Measurements from ENCODE around the gene DDR1.
A peak's percentile ranks its signal among the peaks of the same experiment; 100 is the strongest.

The DDR1 gene

DNA sequence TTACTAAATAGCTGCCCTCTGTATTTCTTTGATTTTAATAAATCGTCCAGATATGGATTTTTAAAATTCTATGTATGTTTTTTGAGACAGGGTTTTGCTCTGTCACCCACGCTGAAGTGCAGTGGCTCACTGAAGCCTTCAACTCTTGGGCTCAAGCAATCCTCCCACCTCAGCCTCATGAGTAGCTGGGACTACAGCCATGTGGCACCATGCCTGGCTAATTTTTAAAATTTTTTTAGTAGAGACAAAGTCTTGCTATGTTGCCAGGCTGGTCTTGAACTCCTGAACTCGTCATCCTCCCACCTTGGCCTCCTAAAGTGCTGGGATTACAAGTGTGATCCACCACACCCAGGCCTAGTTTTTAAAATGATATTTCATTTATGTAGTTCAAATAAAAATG is 47.4 kb upstream of the DDR1 start:
- TF ChIP-seq CREB1 (IDR thresholded peaks at IDR 0.05; ENCODE audit: low read depth) = no peak
- TF ChIP-seq, protein P1, sequence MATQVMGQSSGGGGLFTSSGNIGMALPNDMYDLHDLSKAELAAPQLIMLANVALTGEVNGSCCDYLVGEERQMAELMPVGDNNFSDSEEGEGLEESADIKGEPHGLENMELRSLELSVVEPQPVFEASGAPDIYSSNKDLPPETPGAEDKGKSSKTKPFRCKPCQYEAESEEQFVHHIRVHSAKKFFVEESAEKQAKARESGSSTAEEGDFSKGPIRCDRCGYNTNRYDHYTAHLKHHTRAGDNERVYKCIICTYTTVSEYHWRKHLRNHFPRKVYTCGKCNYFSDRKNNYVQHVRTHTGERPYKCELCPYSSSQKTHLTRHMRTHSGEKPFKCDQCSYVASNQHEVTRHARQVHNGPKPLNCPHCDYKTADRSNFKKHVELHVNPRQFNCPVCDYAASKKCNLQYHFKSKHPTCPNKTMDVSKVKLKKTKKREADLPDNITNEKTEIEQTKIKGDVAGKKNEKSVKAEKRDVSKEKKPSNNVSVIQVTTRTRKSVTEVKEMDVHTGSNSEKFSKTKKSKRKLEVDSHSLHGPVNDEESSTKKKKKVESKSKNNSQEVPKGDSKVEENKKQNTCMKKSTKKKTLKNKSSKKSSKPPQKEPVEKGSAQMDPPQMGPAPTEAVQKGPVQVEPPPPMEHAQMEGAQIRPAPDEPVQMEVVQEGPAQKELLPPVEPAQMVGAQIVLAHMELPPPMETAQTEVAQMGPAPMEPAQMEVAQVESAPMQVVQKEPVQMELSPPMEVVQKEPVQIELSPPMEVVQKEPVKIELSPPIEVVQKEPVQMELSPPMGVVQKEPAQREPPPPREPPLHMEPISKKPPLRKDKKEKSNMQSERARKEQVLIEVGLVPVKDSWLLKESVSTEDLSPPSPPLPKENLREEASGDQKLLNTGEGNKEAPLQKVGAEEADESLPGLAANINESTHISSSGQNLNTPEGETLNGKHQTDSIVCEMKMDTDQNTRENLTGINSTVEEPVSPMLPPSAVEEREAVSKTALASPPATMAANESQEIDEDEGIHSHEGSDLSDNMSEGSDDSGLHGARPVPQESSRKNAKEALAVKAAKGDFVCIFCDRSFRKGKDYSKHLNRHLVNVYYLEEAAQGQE (IDR thresholded peaks at IDR 0.05; ENCODE audit: low read depth) = no peak
- no peak for TF ChIP-seq YY1 (IDR thresholded peaks at IDR 0.05; ENCODE audit: low read depth)
- no peak for TF ChIP-seq TCF12 (IDR thresholded peaks at IDR 0.05; ENCODE audit: low read depth)
- TF ChIP-seq EGR1 (IDR thresholded peaks at IDR 0.05) = no peak
- no peak for TF ChIP-seq ZBTB7A (IDR thresholded peaks at IDR 0.05; ENCODE audit: low read depth)
- TF ChIP-seq, protein P2, sequence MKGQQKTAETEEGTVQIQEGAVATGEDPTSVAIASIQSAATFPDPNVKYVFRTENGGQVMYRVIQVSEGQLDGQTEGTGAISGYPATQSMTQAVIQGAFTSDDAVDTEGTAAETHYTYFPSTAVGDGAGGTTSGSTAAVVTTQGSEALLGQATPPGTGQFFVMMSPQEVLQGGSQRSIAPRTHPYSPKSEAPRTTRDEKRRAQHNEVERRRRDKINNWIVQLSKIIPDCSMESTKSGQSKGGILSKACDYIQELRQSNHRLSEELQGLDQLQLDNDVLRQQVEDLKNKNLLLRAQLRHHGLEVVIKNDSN (IDR thresholded peaks at IDR 0.05) = no peak
- no peak for TF ChIP-seq NFIC (IDR thresholded peaks at IDR 0.05)
- TF ChIP-seq, protein P3, sequence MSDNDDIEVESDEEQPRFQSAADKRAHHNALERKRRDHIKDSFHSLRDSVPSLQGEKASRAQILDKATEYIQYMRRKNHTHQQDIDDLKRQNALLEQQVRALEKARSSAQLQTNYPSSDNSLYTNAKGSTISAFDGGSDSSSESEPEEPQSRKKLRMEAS (IDR thresholded peaks at IDR 0.05) = no peak
- no peak for TF ChIP-seq FOXM1 (IDR thresholded peaks at IDR 0.05; ENCODE audit: borderline replicate concordance, low read depth)
- no peak for TF ChIP-seq EP300 (IDR thresholded peaks at IDR 0.05; ENCODE audit: borderline replicate concordance)
- TF ChIP-seq RAD21 (IDR thresholded peaks at IDR 0.05; ENCODE audit: low read depth) = no peak
- TF ChIP-seq TAF1 (IDR thresholded peaks at IDR 0.05; ENCODE audit: low read depth) = no peak
- no peak for TF ChIP-seq CEBPB (IDR thresholded peaks at IDR 0.05)
- TF ChIP-seq TEAD4 (IDR thresholded peaks at IDR 0.05) = no peak

DNA sequence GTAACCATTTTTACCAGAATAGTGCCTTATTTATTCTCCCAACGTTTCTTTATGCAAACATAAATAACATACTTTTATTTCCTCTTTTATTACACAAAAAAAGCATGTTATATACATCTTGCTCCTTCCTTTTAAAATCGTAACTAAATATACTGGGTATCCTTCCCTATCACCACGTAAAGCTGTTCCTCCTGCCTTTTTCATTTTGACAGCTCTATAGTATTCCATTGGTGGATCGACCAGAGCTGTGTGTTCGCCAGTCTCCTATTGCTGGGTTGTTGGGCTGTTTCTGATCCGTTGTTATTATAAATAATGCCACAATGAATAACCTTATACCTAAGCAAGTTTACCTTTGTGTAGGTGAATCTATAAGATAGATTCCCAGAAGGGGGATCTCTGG is 46.9 kb upstream of the DDR1 start:
- TF ChIP-seq RAD21 (IDR thresholded peaks at IDR 0.05; ENCODE audit: low read depth) (no peak), TEAD4 (IDR thresholded peaks at IDR 0.05) (no peak), CEBPB (IDR thresholded peaks at IDR 0.05) (no peak), NFIC (IDR thresholded peaks at IDR 0.05) (no peak), EP300 (IDR thresholded peaks at IDR 0.05; ENCODE audit: borderline replicate concordance) (no peak), EGR1 (IDR thresholded peaks at IDR 0.05) (no peak), CREB1 (IDR thresholded peaks at IDR 0.05; ENCODE audit: low read depth) (no peak), ZBTB7A (IDR thresholded peaks at IDR 0.05; ENCODE audit: low read depth) (no peak), FOXM1 (IDR thresholded peaks at IDR 0.05; ENCODE audit: borderline replicate concordance, low read depth) (no peak)
- TF ChIP-seq, protein P3 (IDR thresholded peaks at IDR 0.05) = no peak
- TF ChIP-seq, protein P1 (IDR thresholded peaks at IDR 0.05; ENCODE audit: low read depth) = no peak

DNA sequence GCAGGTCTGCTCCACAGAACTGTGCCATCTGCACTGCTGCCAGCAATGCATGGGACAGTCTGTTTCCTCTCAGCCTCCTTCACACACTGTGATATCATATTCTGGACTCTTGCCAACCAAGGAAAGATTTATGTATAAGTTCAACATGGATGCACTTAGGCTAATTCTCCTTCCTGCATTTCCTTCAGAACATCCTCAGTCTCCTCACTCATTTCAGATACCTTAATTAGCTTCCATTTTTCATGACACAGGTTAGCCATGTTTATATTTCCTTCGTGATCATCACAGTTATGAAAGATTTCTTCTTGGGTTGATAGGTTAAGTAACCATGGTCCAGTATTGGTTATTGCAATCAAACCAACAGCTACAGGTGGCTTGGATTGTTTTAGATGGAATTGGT is 46.4 kb upstream of the DDR1 start:
- TF ChIP-seq NFIC (IDR thresholded peaks at IDR 0.05) = peak; percentile 83
- no peak for TF ChIP-seq TEAD4 (IDR thresholded peaks at IDR 0.05)
- TF ChIP-seq YY1 (IDR thresholded peaks at IDR 0.05; ENCODE audit: low read depth) = peak; percentile 39; the same call in 1 of the 2 replicates
- TF ChIP-seq CEBPB (IDR thresholded peaks at IDR 0.05) = no peak
- TF ChIP-seq, protein P2 (IDR thresholded peaks at IDR 0.05) = no peak
- TF ChIP-seq CREB1 (IDR thresholded peaks at IDR 0.05; ENCODE audit: low read depth) = no peak
- TF ChIP-seq EP300 (IDR thresholded peaks at IDR 0.05; ENCODE audit: borderline replicate concordance) = 0 out of 2 replicates have a peak, but pooled peaks have one; percentile 28
- TF ChIP-seq TCF12 (IDR thresholded peaks at IDR 0.05; ENCODE audit: low read depth) = no peak

DNA sequence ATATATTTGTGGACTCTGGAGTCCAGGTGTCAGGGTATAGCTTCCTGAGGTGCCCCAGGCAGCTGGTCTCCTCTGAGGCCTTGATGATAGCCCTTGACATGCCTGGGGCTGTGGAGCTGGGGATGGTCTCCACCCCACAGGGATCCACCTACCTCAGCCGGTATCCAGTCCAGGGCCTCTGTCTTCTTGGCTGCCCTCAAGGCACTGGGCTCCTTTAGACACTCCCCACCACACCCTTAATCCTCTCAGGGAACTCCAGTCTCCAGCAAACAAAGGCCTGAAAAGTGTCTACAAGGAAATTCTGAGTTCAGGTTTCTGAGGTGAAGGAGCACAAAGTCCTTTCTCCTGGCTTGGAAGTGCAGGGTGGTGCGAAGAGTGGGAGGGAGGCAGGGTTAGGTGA is 44.6 kb upstream of the DDR1 start:
- TF ChIP-seq TAF1 (IDR thresholded peaks at IDR 0.05; ENCODE audit: low read depth) = no peak
- TF ChIP-seq, protein P2 (IDR thresholded peaks at IDR 0.05) = no peak
- TF ChIP-seq NFIC (IDR thresholded peaks at IDR 0.05) = no peak
- no peak for TF ChIP-seq RAD21 (IDR thresholded peaks at IDR 0.05; ENCODE audit: low read depth)
- TF ChIP-seq, protein P1 (IDR thresholded peaks at IDR 0.05; ENCODE audit: low read depth) = no peak
- no peak for TF ChIP-seq EP300 (IDR thresholded peaks at IDR 0.05; ENCODE audit: borderline replicate concordance)
- TF ChIP-seq EGR1 (IDR thresholded peaks at IDR 0.05) = no peak
- TF ChIP-seq FOXM1 (IDR thresholded peaks at IDR 0.05; ENCODE audit: borderline replicate concordance, low read depth) = no peak
- TF ChIP-seq ZBTB7A (IDR thresholded peaks at IDR 0.05; ENCODE audit: low read depth) = no peak
- TF ChIP-seq TCF12 (IDR thresholded peaks at IDR 0.05; ENCODE audit: low read depth) = no peak
- no peak for TF ChIP-seq CEBPB (IDR thresholded peaks at IDR 0.05)
- TF ChIP-seq, protein P3 (IDR thresholded peaks at IDR 0.05) = no peak
- no peak for TF ChIP-seq TEAD4 (IDR thresholded peaks at IDR 0.05)
- TF ChIP-seq YY1 (IDR thresholded peaks at IDR 0.05; ENCODE audit: low read depth) = no peak
- no peak for TF ChIP-seq CREB1 (IDR thresholded peaks at IDR 0.05; ENCODE audit: low read depth)
